Stomach smooth muscle (tissue), 2 donors: ENCODE results near the gene SUPT4H1.

Experiments
- H3K27ac ChIP-seq: one replicate; pipeline ENCODE4 v1.7.0; 2013; ENCODE audit warnings: mild to moderate bottlenecking, low read length, inconsistent platforms
- H3K27me3 ChIP-seq, 2 donors: one replicate each; pipeline ENCODE4 v1.7.0; 2013; ENCODE audit warnings: low read length in 2 of 2; ENCODE audit not compliant: insufficient read depth in 2 of 2, control insufficient read depth in 1 of 2
- H3K36me3 ChIP-seq, 2 donors: one replicate each; pipeline ENCODE4 v1.7.0; 2013; ENCODE audit warnings: low read length in 2 of 2; ENCODE audit not compliant: control insufficient read depth in 2 of 2, insufficient read depth in 2 of 2
- H3K4me1 ChIP-seq: one replicate; pipeline ENCODE4 v1.7.0; 2013; ENCODE audit warnings: low read length; ENCODE audit not compliant: control insufficient read depth, insufficient read depth
- H3K4me3 ChIP-seq, 2 donors: one replicate each; pipeline ENCODE4 v1.7.0; 2013; ENCODE audit warnings: low read length in 2 of 2
- H3K9ac ChIP-seq, 2 donors: one replicate each; pipeline ENCODE4 v1.7.0; 2013; ENCODE audit warnings: low read length in 2 of 2, mild to moderate bottlenecking in 1 of 2
- H3K9me3 ChIP-seq, 2 donors: one replicate each; pipeline ENCODE4 v1.7.0; 2013; ENCODE audit warnings: low read length in 2 of 2; ENCODE audit not compliant: control insufficient read depth in 2 of 2
- donor health status: healthy.
- donor health status: Pancreatic carcinoma.

SUPT4H1 gene

DNA sequence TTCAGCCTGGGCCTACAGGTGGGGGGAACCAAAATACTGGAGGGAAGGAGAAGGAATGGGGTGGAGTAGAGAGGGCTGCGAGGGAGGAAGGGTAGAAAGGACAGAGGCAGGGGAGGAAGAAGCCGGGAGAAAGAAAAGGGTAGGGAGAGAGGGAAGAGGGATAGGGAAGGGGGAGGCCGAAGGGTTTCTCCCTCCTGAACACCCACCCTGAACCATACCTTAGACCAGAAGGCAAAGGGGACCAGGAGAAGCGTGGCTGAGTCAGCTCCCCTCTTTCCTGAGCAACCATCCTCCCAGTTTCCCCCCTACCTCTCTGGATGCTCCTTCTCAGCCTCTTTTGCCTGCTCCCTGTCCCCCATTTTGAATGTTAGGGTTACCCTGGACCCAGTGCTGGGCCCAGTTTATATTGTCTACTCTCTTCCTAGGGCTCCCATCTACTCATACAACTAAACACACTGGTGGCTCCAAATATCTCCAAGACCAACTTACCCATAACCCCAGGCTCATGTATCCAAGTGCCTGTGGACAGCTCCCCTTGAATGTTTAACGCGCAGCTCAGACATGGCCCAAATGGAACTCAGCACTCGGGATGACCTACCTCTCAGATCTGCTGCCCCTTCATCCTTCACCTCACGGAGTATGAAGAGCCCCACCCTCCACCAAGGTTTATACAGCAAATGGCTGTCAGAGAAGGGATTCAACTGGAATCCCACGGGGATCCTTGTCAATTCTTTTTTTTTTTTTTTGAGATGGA lies 31.3 kb downstream of the SUPT4H1 start:
- Histone ChIP-seq H3K36me3 (peaks cover 0 to 5% of the 10 kb centered on the region in 2 donors), H3K4me3 (no peak overlapping the region), H3K27ac (no peak overlapping the region), H3K9me3 (no peaks in the 10 kb centered on the region), H3K4me1 (peaks cover 22% of the 10 kb centered on the region), H3K9ac (no peak overlapping the region), H3K27me3 (no peaks in the 10 kb centered on the region)

GRCh38 chr17:58320163-58320558 lies 31.8 kb downstream of the SUPT4H1 start:
- Histone ChIP-seq H3K9ac (no peak overlapping the region), H3K4me3 (no peak overlapping the region), H3K9me3 (no peaks in the 10 kb centered on the region), H3K27ac (no peak overlapping the region), H3K36me3 (peaks cover 0 to 8% of the 10 kb centered on the region in 2 donors), H3K27me3 (no peaks in the 10 kb centered on the region), H3K4me1 (peaks cover 18% of the 10 kb centered on the region)

DNA sequence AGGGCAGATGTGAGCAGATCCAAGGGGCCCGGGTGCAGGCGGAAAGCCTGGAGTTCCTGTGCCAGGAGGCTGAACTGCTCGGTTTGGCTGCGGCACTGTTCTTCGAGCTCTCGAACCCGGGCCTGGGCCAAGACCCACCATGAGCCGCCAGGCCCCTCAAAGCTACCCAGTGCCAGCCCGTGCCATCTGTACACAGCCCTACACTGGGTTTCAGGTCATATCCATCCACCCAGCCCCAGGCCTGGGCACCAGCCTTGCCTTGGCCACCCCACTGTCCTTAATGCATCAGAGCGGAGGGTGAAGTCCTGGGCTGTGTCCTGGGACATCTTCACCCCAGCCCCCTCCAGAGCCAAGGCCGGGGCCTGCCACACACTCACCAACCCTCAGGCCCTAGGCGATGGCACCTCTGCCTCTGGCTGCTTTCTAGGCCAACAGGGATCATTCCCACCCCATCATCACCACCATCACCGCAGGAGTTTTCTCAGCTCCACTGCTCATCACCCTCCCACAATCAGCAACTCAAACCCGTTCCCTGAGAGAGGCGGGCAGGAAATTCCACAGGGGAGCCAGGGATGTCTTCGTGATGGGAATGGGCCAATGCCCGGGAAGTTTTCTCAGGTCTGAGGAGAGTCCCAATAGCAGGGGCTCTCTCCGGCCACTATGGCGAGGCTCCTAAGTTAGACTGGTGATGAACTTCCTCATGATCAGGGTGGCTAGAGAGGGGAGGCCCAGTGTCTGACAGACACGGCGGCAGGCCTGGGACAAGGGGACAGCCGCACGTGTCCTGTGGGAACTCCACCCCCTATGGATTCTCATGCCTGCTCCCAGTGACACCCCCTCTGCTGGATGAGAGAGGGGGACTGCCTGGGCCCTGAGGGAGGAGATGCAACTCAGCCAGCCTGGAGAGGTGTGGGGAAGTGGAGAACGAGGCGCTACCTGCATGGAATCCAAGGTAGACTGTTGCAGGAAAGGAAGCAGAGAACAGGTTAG lies 32.5 kb downstream of the SUPT4H1 start:
- Histone ChIP-seq H3K9me3 (no peaks in the 10 kb centered on the region), H3K27ac (no peak overlapping the region), H3K9ac (no peak overlapping the region), H3K4me1 (peaks cover 11% of the 10 kb centered on the region), H3K27me3 (no peaks in the 10 kb centered on the region), H3K36me3 (peaks cover 0 to 9% of the 10 kb centered on the region in 2 donors), H3K4me3 (no peak overlapping the region)

GRCh38 chr17:58318627-58319172 lies 33.3 kb downstream of the SUPT4H1 start:
- peaks cover 7% of the 10 kb centered on the region for H3K4me1 ChIP-seq
- no peaks in the 10 kb centered on the region for H3K9me3 ChIP-seq
- no peak overlapping the region for H3K27ac ChIP-seq
- no peak overlapping the region for H3K9ac ChIP-seq
- H3K4me3 ChIP-seq, result no peak overlapping the region
- peaks cover 0 to 9% of the 10 kb centered on the region in 2 donors for H3K36me3 ChIP-seq
- no peaks in the 10 kb centered on the region for H3K27me3 ChIP-seq

GRCh38 chr17:58318065-58318481 lies 33.9 kb downstream of the SUPT4H1 start:
- Histone ChIP-seq H3K36me3 (peaks cover 0 to 9% of the 10 kb centered on the region in 2 donors), H3K27me3 (no peaks in the 10 kb centered on the region), H3K4me3 (no peak overlapping the region), H3K9ac (no peak overlapping the region), H3K9me3 (no peaks in the 10 kb centered on the region), H3K4me1 (peaks cover under 1% of the 10 kb centered on the region), H3K27ac (no peak overlapping the region)

GRCh38 chr17:58317421-58318064 lies 34.5 kb downstream of the SUPT4H1 start:
- H3K4me3 ChIP-seq, result no peak overlapping the region
- H3K27me3 ChIP-seq, result no peaks in the 10 kb centered on the region
- no peaks in the 10 kb centered on the region for H3K4me1 ChIP-seq
- no peaks in the 10 kb centered on the region for H3K9me3 ChIP-seq
- H3K36me3 ChIP-seq, result peaks cover 0 to 8% of the 10 kb centered on the region in 2 donors
- peak overlapping the region in 1 of 2 donors; percentile 14 for H3K9ac ChIP-seq
- no peak overlapping the region for H3K27ac ChIP-seq

- no peaks in the 10 kb centered on the region for H3K9me3 ChIP-seq
- H3K27ac ChIP-seq, result no peak overlapping the region
- no peak overlapping the region for H3K4me3 ChIP-seq
- no peak overlapping the region for H3K9ac ChIP-seq
- H3K27me3 ChIP-seq, result no peaks in the 10 kb centered on the region
- no peaks in the 10 kb centered on the region for H3K4me1 ChIP-seq
- peaks cover 0 to 4% of the 10 kb centered on the region in 2 donors for H3K36me3 ChIP-seq
These were observed 35.6 kb downstream of the SUPT4H1 start for GRCh38 chr17:58316260-58316960.

DNA sequence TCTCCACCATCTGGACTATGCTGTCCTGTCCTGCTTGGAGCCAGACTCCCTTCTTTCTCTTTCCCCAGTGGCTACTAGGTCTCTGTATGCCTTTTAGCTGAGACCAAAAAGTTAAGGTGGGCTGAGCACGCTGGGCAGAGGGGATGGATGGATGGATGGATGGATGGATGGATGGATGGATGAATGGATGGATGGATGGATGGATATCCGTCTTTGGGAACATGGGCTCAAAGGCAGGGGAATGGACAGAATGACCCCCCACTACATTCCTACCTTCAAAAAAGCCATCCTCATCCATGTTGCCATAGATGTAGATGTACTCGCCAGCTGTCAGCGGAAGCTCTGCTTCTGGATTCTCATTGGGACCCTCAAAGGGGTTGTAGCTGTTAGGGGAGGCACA lies 36.3 kb downstream of the SUPT4H1 start:
- H3K4me1 ChIP-seq, result no peaks in the 10 kb centered on the region
- no peaks in the 10 kb centered on the region for H3K9me3 ChIP-seq
- H3K9ac ChIP-seq, result no peak overlapping the region
- no peak overlapping the region for H3K27ac ChIP-seq
- peaks cover 0 to 4% of the 10 kb centered on the region in 2 donors for H3K36me3 ChIP-seq
- no peak overlapping the region for H3K4me3 ChIP-seq
- no peaks in the 10 kb centered on the region for H3K27me3 ChIP-seq

DNA sequence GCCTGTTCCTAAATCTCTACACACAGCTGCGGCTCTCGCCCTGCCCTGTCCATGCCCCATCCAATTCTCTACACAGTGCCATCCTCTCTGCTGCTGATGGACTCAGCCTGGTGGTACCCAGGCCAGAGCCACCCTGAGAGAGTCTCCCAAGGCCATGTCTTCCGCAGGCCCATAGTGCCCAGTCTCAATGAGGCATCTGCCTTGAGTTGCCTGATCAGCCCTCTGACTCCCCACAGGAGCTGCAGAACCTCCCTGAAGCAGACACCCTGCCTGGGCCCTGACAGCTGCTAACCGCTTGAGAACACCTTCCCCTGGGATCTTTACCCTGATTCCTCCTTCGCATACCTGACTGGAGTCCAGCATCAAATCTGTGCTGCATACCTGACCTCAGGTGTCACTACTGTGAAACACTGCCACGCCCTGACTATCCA lies 36.7 kb downstream of the SUPT4H1 start:
- no peaks in the 10 kb centered on the region for H3K27me3 ChIP-seq
- H3K27ac ChIP-seq, result no peak overlapping the region
- peaks cover 0 to 4% of the 10 kb centered on the region in 2 donors for H3K36me3 ChIP-seq
- no peak overlapping the region for H3K4me3 ChIP-seq
- no peak overlapping the region for H3K9ac ChIP-seq
- H3K4me1 ChIP-seq, result no peaks in the 10 kb centered on the region
- H3K9me3 ChIP-seq, result no peaks in the 10 kb centered on the region

- Histone ChIP-seq H3K27ac (no peak overlapping the region), H3K4me3 (no peak overlapping the region), H3K9me3 (no peaks in the 10 kb centered on the region), H3K9ac (no peak overlapping the region), H3K27me3 (no peaks in the 10 kb centered on the region), H3K4me1 (no peaks in the 10 kb centered on the region), H3K36me3 (peaks cover 0 to 4% of the 10 kb centered on the region in 2 donors)
These were observed 37.3 kb downstream of the SUPT4H1 start for GRCh38 chr17:58314706-58315015.
